Retinal pigment epithelial cell (primary cell): ENCODE results near the gene OR6B1.
A peak's percentile ranks its signal among the peaks of the same experiment; 100 is the strongest.

Experiments
- DNase-seq: peaks from one replicate; pipeline ENCODE4 v3.0.0-alpha.2; 2010; ENCODE audit warnings: low read depth
- H3K4me3 ChIP-seq: 2 replicates; pipeline ENCODE4 v1.5.1; 2011; ENCODE audit warnings: mild to moderate bottlenecking, low read length, control low read depth, moderate library complexity
- CTCF ChIP-seq: conservative IDR thresholded peaks from 2 replicates; pipeline ENCODE4 v1.5.1; 2011; ENCODE audit warnings: low read depth, low read length, control low read depth, inconsistent platforms

The OR6B1 gene

GRCh38 chr7:144019457-144019856, 19.3 kb downstream of the OR6B1 start:
- no peak for TF ChIP-seq CTCF
- peak; percentile 10 for DNase-seq
- no peak overlapping the region for H3K4me3 ChIP-seq

GRCh38 chr7:144020340-144020739, 20.2 kb downstream of the OR6B1 start:
- no peak for DNase-seq
- TF ChIP-seq CTCF = no peak
- H3K4me3 ChIP-seq = no peak overlapping the region

- TF ChIP-seq CTCF = no peak
- no peak for DNase-seq
- H3K4me3 ChIP-seq = no peak overlapping the region
These were observed 22.0 kb downstream of the OR6B1 start for GRCh38 chr7:144022169-144022568.

GRCh38 chr7:144023171-144023827, 23.2 kb downstream of the OR6B1 start:
- no peak overlapping the region for H3K4me3 ChIP-seq
- no peak for TF ChIP-seq CTCF
- no peak for DNase-seq

GRCh38 chr7:144024213-144024612, 24.1 kb downstream of the OR6B1 start:
- TF ChIP-seq CTCF = no peak
- no peak overlapping the region for H3K4me3 ChIP-seq
- DNase-seq = no peak

GRCh38 chr7:144026203-144026883, 26.2 kb downstream of the OR6B1 start:
- TF ChIP-seq CTCF = no peak
- no peak overlapping the region for H3K4me3 ChIP-seq
- no peak for DNase-seq

GRCh38 chr7:144027070-144027469, 26.9 kb downstream of the OR6B1 start:
- peak; percentile 10 for DNase-seq
- peak; percentile 53 for TF ChIP-seq CTCF

More at GRCh38 chr7:144027070-144027469, 26.9 kb downstream of the OR6B1 start:
- no peak overlapping the region for H3K4me3 ChIP-seq
